K562 (cell line): ENCODE measurements around the gene OMA1. TPM values are rescaled to one million over a fixed set of nuclear protein-coding genes. Genes with fewer than 3 reads are reported as not detected.

Experiments used
- ATAC-seq: fragments of 200-7000 bp; cut with Tn5 transposase; 3 replicates; pipeline ENCODE4 v1.9.1; 2020; ENCODE audit warnings: moderate library complexity
- BruUV-seq: library from RNA; stranded (reverse); fragments of 400-500 nt; replicated peaks from 2 replicates; lab custom pipeline; 2021; lab: Mats Ljungman, UMichigan
- CTCF ChIA-PET: fragments of 300-600 bp; formaldehyde crosslinking; extraction: SDS; loops from one replicate; lab custom pipeline; 2021; ENCODE audit warnings: low intra/inter-chr PET ratio; lab: Yijun Ruan, JAX
- POLR2A ChIA-PET: fragments of 300-600, 350-650 bp; sonication (Branson Sonifier 250); formaldehyde crosslinking; extraction: SDS; loops from one replicate; lab custom pipeline; 2021; ENCODE audit warnings: antibody characterized with exemption, inconsistent platforms; lab: Yijun Ruan, JAX
- DNase-seq, 4 experiments: peaks; one replicate each; pipeline versions ENCODE4 v3.0.0 to v3.0.0-alpha.2; 2011 to 2018; ENCODE audit warnings: low spot score in 3 of 4, mixed read lengths in 3 of 4; ENCODE audit errors: extremely low read depth in 1 of 4
- FAIRE-seq: peaks from 2 replicates; lab custom pipeline; 2011; peaks lifted over from hg19 to GRCh38; lab: Jason Lieb, UNC
- H2AFZ ChIP-seq: 2 replicates; pipeline ENCODE4 v1.6.0; 2011; ENCODE audit warnings: low read depth, low read length, control low read depth, inconsistent platforms
- H3K27ac ChIP-seq: fragments of 200-600 bp; 3 replicates; pipeline ENCODE4 v1.8.0; 2011; ENCODE audit warnings: low read depth, mild to moderate bottlenecking, control low read depth, inconsistent platforms, low read length, moderate library complexity, mixed read lengths; ENCODE audit errors: extremely low read depth
- H3K27me3 ChIP-seq, 2 experiments: fragments of 300-600 bp in 1 of 2; 2 replicates in 1 of 2; 3 replicates in 1 of 2; pipeline versions ENCODE4 v1.6.0 to v1.8.0; 2011; ENCODE audit warnings: inconsistent platforms in 2 of 2, low read length in 2 of 2, mild to moderate bottlenecking in 1 of 2, mixed read lengths in 1 of 2, moderate library complexity in 1 of 2; ENCODE audit not compliant: control insufficient read depth in 2 of 2, insufficient read depth in 2 of 2
- H3K36me3 ChIP-seq: fragments of 300-600 bp; 3 replicates; pipeline ENCODE4 v1.8.0; 2011; ENCODE audit warnings: mild to moderate bottlenecking, low read length, inconsistent platforms; ENCODE audit not compliant: control insufficient read depth, insufficient read depth
- H3K4me1 ChIP-seq, 2 experiments: fragments of 200-600 bp in 1 of 2; replicated peaks in 1 of 2; 2 replicates in 1 of 2; 3 replicates in 1 of 2; pipeline versions ENCODE4 v1.5.1 to v1.8.0; 2011; ENCODE audit warnings: inconsistent platforms in 2 of 2, low read length in 2 of 2, mild to moderate bottlenecking in 1 of 2, mixed read lengths in 1 of 2, moderate library complexity in 1 of 2; ENCODE audit not compliant: control insufficient read depth in 2 of 2, insufficient read depth in 2 of 2
- H3K4me2 ChIP-seq: 2 replicates; pipeline ENCODE4 v1.6.1; 2011; ENCODE audit warnings: low read length, control low read depth, inconsistent platforms, mixed read lengths; ENCODE audit not compliant: insufficient read depth
- H3K4me3 ChIP-seq: fragments of 200-600 bp; sonication (generic), shearing (Covaris generic); 2 replicates; pipeline ENCODE4 v1.5.1; 2016; ENCODE audit warnings: control low read depth, inconsistent platforms
- H3K79me2 ChIP-seq: fragments of 200-600 bp; 3 replicates; pipeline ENCODE4 v1.8.0; 2011; ENCODE audit warnings: low read length, inconsistent platforms; ENCODE audit not compliant: control insufficient read depth, insufficient read depth
- H3K9ac ChIP-seq, 2 experiments: 2 replicates each; pipeline versions ENCODE4 v1.6.0 to v1.6.1; 2011; ENCODE audit warnings: low read depth in 2 of 2, low read length in 2 of 2, control low read depth in 1 of 2, inconsistent platforms in 1 of 2, mild to moderate bottlenecking in 1 of 2, mixed read lengths in 1 of 2; ENCODE audit not compliant: insufficient read depth in 1 of 2
- H3K9me1 ChIP-seq: one replicate; pipeline ENCODE4 v1.6.0; 2011; ENCODE audit warnings: inconsistent platforms, mild to moderate bottlenecking, low read length, moderate library complexity; ENCODE audit not compliant: control insufficient read depth, insufficient read depth
- H3K9me3 ChIP-seq: replicated peaks from 2 replicates; pipeline ENCODE4 v1.5.1; 2011; ENCODE audit warnings: low read depth, low read length, inconsistent platforms; ENCODE audit not compliant: control insufficient read depth, insufficient read depth
- H4K20me1 ChIP-seq: replicated peaks from 2 replicates; pipeline ENCODE4 v1.6.1; 2011; ENCODE audit warnings: low read length, inconsistent platforms, mixed read lengths; ENCODE audit not compliant: control insufficient read depth, insufficient read depth
- EP300 ChIP-seq: IDR thresholded peaks from 2 replicates; pipeline ENCODE4 v1.6.1; 2012; ENCODE audit warnings: low read length, improper control_type of control experiment
- HDGF ChIP-seq: fragments of 450-650 bp; IDR thresholded peaks from 2 replicates; pipeline ENCODE4 v1.6.1; 2016
- IRF9 ChIP-seq: fragments of 450-650 bp; IDR thresholded peaks from 2 replicates; pipeline ENCODE4 v1.6.1; 2016; ENCODE audit warnings: missing biosample characterization, missing genetic modification characterization
- MLX ChIP-seq, 2 experiments: fragments of 450-650 bp in 1 of 2; sonication (generic) in 1 of 2; formaldehyde crosslinking; conservative IDR thresholded peaks; 2 replicates each; pipeline versions ENCODE4 v1.4.0 to v1.8.1; 2020 to 2022; ENCODE audit warnings: mild to moderate bottlenecking in 1 of 2, missing genetic modification reagents in 1 of 2
- MYC ChIP-seq, 2 experiments: fragments of 250-450 bp in 1 of 2; sonication (Bioruptor Pico) in 1 of 2; IDR thresholded peaks; 2 replicates each; pipeline versions ENCODE4 v1.5.1 to v1.6.1; 2012 to 2021; ENCODE audit warnings: low read depth in 2 of 2, borderline replicate concordance in 1 of 2, improper control_type of control experiment in 1 of 2, low read length in 1 of 2, mild to moderate bottlenecking in 1 of 2, moderate library complexity in 1 of 2
- NR3C1 ChIP-seq: sonication (generic); formaldehyde crosslinking; IDR thresholded peaks from 2 replicates; pipeline ENCODE4 v1.8.1; 2022; ENCODE audit warnings: missing genetic modification reagents
- NUFIP1 ChIP-seq: fragments of 450-650 bp; IDR thresholded peaks from 2 replicates; pipeline ENCODE4 v1.6.1; 2018; ENCODE audit not compliant: partially characterized antibody
- PYGO2 ChIP-seq: fragments of 450-650 bp; IDR thresholded peaks from 2 replicates; pipeline ENCODE4 v1.6.1; 2016; ENCODE audit warnings: mild to moderate bottlenecking, missing genetic modification characterization, moderate library complexity, missing compliant biosample characterization
- RBM22 ChIP-seq: fragments of 200-400 bp; formaldehyde crosslinking; IDR thresholded peaks from 2 replicates; pipeline ENCODE4 v1.6.1; 2018; ENCODE audit warnings: low read length, low read depth; ENCODE audit not compliant: poor library complexity, severe bottlenecking
- RFX5 ChIP-seq: IDR thresholded peaks from 2 replicates; pipeline ENCODE4 v1.6.1; 2011; ENCODE audit warnings: low read depth, mild to moderate bottlenecking, improper control_type of control experiment, low read length
- SRSF9 ChIP-seq: fragments of 200-400 bp; formaldehyde crosslinking; IDR thresholded peaks from 2 replicates; pipeline ENCODE4 v1.6.1; 2017; ENCODE audit warnings: low read depth, low read length, borderline replicate concordance
- WGBS: fragments of 100-300 bp; shearing (Covaris generic); methylation state at CpG from one replicate; pipeline ENCODE4 v1.1.6; 2016; ENCODE audit warnings: low coverage, mixed read lengths; ENCODE audit not compliant: insufficient coverage; ENCODE audit errors: missing lambda C conversion rate; 5-methylcytosine and 5-hydroxymethylcytosine counted together
- in situ Hi-C: fragments of 300-500 bp; cut with MboI; formaldehyde crosslinking; loops from 4 replicates; pipeline ENCODE4 v1.15.0; 2018; ENCODE audit warnings: inconsistent platforms, mixed read lengths
- intact Hi-C: fragments of 100-400 bp; cut with micrococcal nuclease; formaldehyde crosslinking; loops from 2 replicates; pipeline ENCODE4 v1.14.2; 2022
- polyA plus RNA-seq, 8 experiments: library from polyadenylated mRNA; depleted of rRNA in 4 of 8; stranded (reverse) in 5 of 8; unstranded in 3 of 8; fragments of >200 nt; fragmentation: Nextera tagmentation in 2 of 8; fragmentation: Illumina TruSeq in 1 of 8; extraction: Ambion mirVana in 2 of 8; extraction: Trizol in 1 of 8; gene quantifications; 2 replicates each; pipeline versions ENCODE4 v1.2.1 to v1.2.3, GENCODE V29; 2011 to 2014; ENCODE audit warnings: inconsistent platforms in 1 of 8, missing spikeins in 1 of 8
- total RNA-seq, 7 experiments: library from RNA; depleted of rRNA in 6 of 7; stranded (reverse); fragments of >200 nt in 6 of 7; fragmentation: Illumina TruSeq in 2 of 7; extraction: Trizol in 2 of 7; gene quantifications; 2 replicates each; pipeline versions ENCODE4 v1.2.1 to v1.2.3, GENCODE V29; 2011 to 2021; ENCODE audit warnings: low replicate concordance in 1 of 7

The OMA1 gene
- total and polyA plus RNA-seq, 9 of the 15 experiments (the other 6 are each of a cell fraction or from before 2014, with no cell fraction given): 16.6 to 51.5 (median 33.5) TPM

GRCh38 chr1:58555393-58555792 is 8.9 kb upstream of the OMA1 start:
- FAIRE-seq (no peak), DNase-seq (no peak)
- no peak overlapping the region for H2AFZ ChIP-seq
- intact Hi-C loops: no loop called here
- TF ChIP-seq NR3C1 (CRISPR knock-in tag): no peak
- TF ChIP-seq, all 486 proteins: peak for 0
- ATAC-seq: no peak
- no TSS peak for BruUV-seq
- Histone ChIP-seq H3K79me2 (no peaks in the 10 kb centered on the region), H3K4me1 (peaks cover 4 to 12% of the 10 kb centered on the region in 2 experiments; a peak in 3 of 5 replicates), H3K36me3 (no peaks in the 10 kb centered on the region), H3K9me1 (no peaks in the 10 kb centered on the region), H3K4me3 (no peak overlapping the region), H3K9ac (no peak overlapping the region), H3K27ac (no peak overlapping the region), H4K20me1 (no peaks in the 10 kb centered on the region), H3K4me2 (no peak overlapping the region), H3K9me3 (no peaks in the 10 kb centered on the region), H3K27me3 (no peaks in the 10 kb centered on the region)
- in situ Hi-C loops: no loop called here
- ChIA-PET POLR2A (no interaction called here), CTCF (interaction anchor here (0.6 kb wide), 1 partner anchor 36 kb away, joined by 3 read pairs; no protein-coding TSS in a partner anchor)
- WGBS: 100% methylated on average over 1 of the region's 1 CpG

- POLR2A ChIA-PET: interaction anchor here (1.1 kb wide), 1 partner anchor 17 kb away, joined by 3 read pairs; no protein-coding TSS in a partner anchor
- H3K9ac ChIP-seq: no peak overlapping the region
- in situ Hi-C loops (no loop called here), intact Hi-C loops (no loop called here)
- H3K27ac ChIP-seq: no peak overlapping the region
- no peak overlapping the region for H3K4me2 ChIP-seq
- no peaks in the 10 kb centered on the region for H3K79me2 ChIP-seq
- WGBS: 30% methylated on average over 9 of the region's 9 CpGs
- no TSS peak for BruUV-seq
- peak overlapping the region; percentile 66 for H2AFZ ChIP-seq
- no peaks in the 10 kb centered on the region for H4K20me1 ChIP-seq
- ATAC-seq: no peak
- TF ChIP-seq HDGF: no peak
- TF ChIP-seq MYC (IDR thresholded peaks at IDR 0.05; ENCODE audit: low read depth, low read length): no peak
- no peak for TF ChIP-seq MYC (CRISPR knock-in tag; IDR thresholded peaks at IDR 0.05; ENCODE audit: borderline replicate concordance, low read depth)
- TF ChIP-seq MLX (CRISPR knock-in tag; conservative IDR thresholded peaks at IDR 0.05): no peak
- no peak for TF ChIP-seq RFX5
- no peak for TF ChIP-seq SRSF9
- no peak for TF ChIP-seq IRF9 (tag)
- TF ChIP-seq RBM22: no peak
- no peak for TF ChIP-seq PYGO2
- no peak for TF ChIP-seq NUFIP1
- no peak for TF ChIP-seq EP300
- H3K9me1 ChIP-seq: no peaks in the 10 kb centered on the region
- peaks cover 13 to 29% of the 10 kb centered on the region in 2 experiments; a peak in 4 of 5 replicates for H3K4me1 ChIP-seq
- H3K27me3 ChIP-seq: no peaks in the 10 kb centered on the region
- no peaks in the 10 kb centered on the region for H3K36me3 ChIP-seq
- CTCF ChIA-PET: no interaction called here
- no peak for FAIRE-seq
- H3K9me3 ChIP-seq: no peaks in the 10 kb centered on the region
- DNase-seq: no peak
- H3K4me3 ChIP-seq: no peak overlapping the region
Observed at GRCh38 chr1:58551186-58552140, 4.9 kb upstream of the OMA1 start.
